HG02759 (cell line): ENCODE data around the gene LCN1.

Experiments used
- ATAC-seq: cut with Tn5 transposase; IDR thresholded peaks from one replicate; pipeline ENCODE4 v1.9.1; 2021; ENCODE audit warnings: mild to moderate bottlenecking, moderate library complexity; ENCODE audit not compliant: unreplicated experiment

The LCN1 gene

DNA sequence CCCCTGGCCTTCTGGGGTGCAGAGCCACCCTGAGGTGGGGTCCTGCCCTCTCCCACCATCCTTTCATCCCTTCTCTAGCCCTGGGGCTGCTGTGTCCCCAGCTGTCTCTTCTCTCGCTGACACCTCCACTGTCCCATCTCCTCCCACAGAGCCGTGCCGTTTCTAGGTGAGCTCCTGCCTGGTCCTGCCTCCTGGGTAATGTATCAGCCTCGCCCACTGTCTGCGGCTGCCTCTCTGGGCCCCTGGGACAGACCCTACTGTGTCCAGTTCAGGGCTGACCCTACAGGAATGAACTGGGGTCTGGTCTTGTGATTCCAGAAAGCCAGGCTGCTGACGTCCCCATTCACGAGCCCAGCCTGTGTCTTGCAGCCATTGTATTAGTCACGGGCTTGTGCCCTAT, 44.4 kb downstream of the LCN1 start:
- ATAC-seq: no peak

DNA sequence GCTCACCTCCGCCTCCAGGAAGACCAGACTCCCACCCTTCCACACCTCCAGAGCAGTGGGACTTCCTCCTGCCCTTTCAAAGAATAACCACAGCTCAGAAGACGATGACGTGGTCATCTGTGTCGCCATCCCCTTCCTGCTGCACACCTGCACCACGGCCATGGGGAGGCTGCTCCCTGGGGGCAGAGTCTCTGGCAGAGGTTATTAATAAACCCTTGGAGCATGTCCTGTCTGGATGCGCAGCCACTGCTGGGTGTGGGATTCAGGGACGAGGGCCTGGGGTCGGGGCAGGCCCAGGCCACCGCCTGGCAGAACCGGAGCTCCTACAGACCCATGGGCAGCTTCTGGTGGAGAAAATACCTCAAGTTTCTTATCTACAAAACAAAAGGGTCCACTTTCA, 45.3 kb downstream of the LCN1 start:
- no peak for ATAC-seq

DNA sequence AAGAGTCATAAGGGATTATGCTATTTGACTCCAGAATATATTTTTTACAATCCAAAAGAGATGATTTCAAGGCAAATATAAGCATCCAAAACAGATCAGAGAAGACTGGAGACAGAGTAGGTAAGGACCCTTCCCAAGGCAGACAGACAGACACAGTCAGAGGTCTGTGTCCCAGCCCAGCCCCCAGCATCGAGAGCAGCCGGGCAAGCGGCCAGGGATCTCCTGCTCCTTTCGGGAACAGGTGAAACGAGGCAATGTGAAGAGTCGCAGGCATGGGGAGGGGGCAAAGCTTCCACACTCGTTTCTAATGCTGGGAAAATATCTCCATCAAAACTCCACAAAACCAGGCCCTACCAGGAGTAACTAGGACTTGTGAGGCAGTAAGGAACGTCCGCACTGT, 46.1 kb downstream of the LCN1 start:
- ATAC-seq: no peak

DNA sequence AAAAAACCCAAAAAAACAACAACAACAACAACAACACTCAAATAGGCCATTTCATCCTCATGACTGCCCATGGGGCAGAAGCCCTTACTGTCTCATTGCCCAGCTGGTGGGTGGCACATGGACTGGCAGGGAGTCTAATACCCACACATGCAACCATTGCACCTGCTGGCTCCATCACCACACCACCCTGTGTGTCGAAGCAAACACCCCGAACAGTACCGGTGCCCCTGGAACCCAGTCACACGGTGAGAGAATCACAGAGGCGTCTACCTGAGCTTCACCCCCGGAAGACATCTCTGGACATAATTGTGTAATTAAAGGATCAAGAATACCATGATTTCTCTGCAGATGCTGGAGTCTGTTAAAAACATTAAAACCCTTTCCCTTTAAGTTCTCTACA, 46.8 kb downstream of the LCN1 start:
- ATAC-seq: no peak

DNA sequence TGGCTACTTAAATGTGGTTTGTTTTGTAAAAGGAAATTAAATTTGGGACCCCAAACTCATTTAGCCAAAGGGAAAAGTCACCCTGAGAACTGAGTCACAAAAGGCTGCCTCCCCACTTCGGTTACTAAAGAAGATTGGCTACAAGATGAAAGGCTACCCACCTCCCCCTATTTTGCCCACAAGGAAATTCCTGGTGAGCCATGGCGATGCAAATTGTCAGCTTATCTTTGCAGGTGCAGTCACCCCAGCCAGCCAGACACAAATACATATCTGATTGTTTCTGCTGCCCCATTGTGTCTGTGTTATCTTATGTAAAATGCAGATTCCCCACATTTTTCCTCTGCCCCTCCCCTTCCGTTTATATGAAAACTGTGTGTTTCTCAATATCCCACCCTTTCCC, 49.2 kb downstream of the LCN1 start:
- ATAC-seq: no peak

DNA sequence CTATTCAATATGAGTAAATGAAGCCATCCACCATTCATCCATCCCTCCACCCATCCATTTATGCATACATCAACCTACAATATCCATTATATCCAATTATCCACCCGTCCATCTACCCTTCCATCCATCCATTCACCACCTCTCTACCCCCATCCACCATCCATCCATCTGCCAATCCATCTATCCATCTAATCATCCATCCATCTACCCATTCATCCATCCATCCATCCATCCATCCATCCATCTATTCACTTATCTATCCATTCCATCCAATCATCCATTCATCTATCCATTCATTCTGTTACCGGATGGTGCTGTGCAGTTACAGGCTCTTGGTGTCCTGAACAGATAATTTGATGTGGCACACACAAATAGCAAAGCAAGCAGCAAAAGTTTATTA, 51.0 kb downstream of the LCN1 start:
- ATAC-seq: no peak

DNA sequence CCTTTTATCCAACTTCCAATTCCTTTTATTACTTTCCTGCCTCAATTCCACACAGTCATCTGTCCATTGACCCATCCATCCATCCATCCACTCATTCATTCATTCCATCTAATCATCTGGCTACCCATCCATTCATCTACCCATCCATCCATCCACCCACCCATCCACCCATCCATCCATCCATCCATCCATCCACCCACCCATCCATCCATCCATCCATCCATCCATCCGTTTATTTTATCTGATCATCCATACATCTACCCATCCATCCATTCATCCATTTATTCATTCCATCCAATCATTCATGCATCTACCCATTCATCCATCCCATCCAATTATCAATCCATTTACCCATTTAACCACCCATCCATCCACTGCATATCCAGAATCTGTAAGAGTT, 51.9 kb downstream of the LCN1 start:
- ATAC-seq: no peak

DNA sequence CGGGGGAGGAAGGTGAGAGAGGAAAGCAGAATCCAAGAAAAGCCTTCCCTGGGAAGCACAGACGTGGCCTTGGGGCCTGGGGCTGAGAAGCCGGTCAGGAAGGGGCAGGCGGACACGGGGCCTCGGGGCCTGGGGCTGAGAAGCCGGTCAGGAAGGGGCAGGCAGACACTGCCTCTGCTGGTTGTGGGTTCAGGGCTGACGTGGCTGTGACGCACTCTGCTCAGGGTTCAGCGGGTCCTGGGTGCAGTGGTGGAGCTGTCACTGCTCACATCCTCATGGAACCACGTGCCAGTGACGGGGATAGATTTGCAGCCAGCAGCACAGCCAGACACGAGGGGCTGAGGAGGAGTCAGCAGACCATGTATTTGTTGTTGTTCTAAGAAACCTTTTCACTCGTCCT, 53.1 kb downstream of the LCN1 start:
- ATAC-seq: no peak

DNA sequence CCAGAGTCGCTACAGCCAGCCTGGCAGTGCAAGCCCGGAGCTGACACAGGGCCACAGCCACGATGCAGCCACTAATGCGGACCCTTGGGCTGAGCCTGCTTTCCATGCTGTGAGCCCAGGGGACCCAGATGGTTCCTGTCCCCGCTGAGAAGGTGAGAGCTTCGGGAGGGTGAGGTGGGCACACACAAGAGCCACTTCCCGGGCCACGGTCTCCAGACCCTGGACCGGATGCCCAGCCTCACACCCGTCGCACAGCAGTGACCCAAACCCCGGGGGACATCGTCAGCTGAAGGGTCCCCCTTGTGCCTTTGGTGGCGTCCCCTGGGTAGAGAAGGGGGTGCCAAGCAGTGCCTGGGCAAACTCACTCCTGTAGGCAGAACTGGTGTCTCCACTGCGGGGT, 53.7 kb downstream of the LCN1 start:
- no peak for ATAC-seq
